ENCODE results near the gene NUDT6. TPM values are rescaled to one million over a fixed set of nuclear protein-coding genes. Genes with fewer than 3 reads are reported as not detected.
"Not testable (repeated sequence)": the region's sequence is repeated elsewhere in the genome, so short reads cannot be mapped to it uniquely, and the experiment has no call there.

The NUDT6 gene
- polyA plus RNA-seq, 1 donor, result 8.6 TPM

- Histone ChIP-seq H3K36me3 (ENCODE audit: control insufficient read depth, insufficient read depth, low read length) (peaks cover 44% of the 10 kb centered on the region), H3K27me3 (ENCODE audit: control insufficient read depth, insufficient read depth, low read length) (no peaks in the 10 kb centered on the region), H3K9me3 (ENCODE audit: control insufficient read depth, low read depth, low read length) (no peaks in the 10 kb centered on the region), H3K27ac (ENCODE audit: low read length) (no peak overlapping the region), H3K4me1 (ENCODE audit: control insufficient read depth, insufficient read depth, low read length) (no peaks in the 10 kb centered on the region), H3K4me3 (ENCODE audit: low read length) (no peak overlapping the region)
- DNase-seq, result no peak
- WGBS (ENCODE audit: insufficient coverage, low lambda C conversion rate), result no CpG with 5 or more reads among the region's 3 CpGs
Observed at GRCh38 chr4:122953924-122954323, 31.5 kb upstream of the NUDT6 start.

- DNase-seq, result no peak
- no peak overlapping the region for H3K4me3 ChIP-seq (ENCODE audit: low read length)
- no peaks in the 10 kb centered on the region for H3K4me1 ChIP-seq (ENCODE audit: control insufficient read depth, insufficient read depth, low read length)
- H3K27ac ChIP-seq (ENCODE audit: low read length), result no peak overlapping the region
- no CpG with 5 or more reads among the region's 4 CpGs for WGBS (ENCODE audit: insufficient coverage, low lambda C conversion rate)
- H3K9me3 ChIP-seq (ENCODE audit: control insufficient read depth, low read depth, low read length), result no peaks in the 10 kb centered on the region
- H3K36me3 ChIP-seq (ENCODE audit: control insufficient read depth, insufficient read depth, low read length), result peaks cover 55% of the 10 kb centered on the region
- no peaks in the 10 kb centered on the region for H3K27me3 ChIP-seq (ENCODE audit: control insufficient read depth, insufficient read depth, low read length)
Observed at GRCh38 chr4:122952028-122952427, 29.6 kb upstream of the NUDT6 start.

GRCh38 chr4:122948671-122949070, 26.3 kb upstream of the NUDT6 start:
- DNase-seq, result no peak
- Histone ChIP-seq H3K27me3 (ENCODE audit: control insufficient read depth, insufficient read depth, low read length) (no peaks in the 10 kb centered on the region), H3K4me1 (ENCODE audit: control insufficient read depth, insufficient read depth, low read length) (no peaks in the 10 kb centered on the region), H3K4me3 (ENCODE audit: low read length) (no peak overlapping the region), H3K27ac (ENCODE audit: low read length) (no peak overlapping the region), H3K36me3 (ENCODE audit: control insufficient read depth, insufficient read depth, low read length) (peaks cover 56% of the 10 kb centered on the region), H3K9me3 (ENCODE audit: control insufficient read depth, low read depth, low read length) (no peaks in the 10 kb centered on the region)
- WGBS (ENCODE audit: insufficient coverage, low lambda C conversion rate), result 80% methylated on average over 1 of the region's 4 CpGs

- H3K4me3 ChIP-seq (ENCODE audit: low read length), result no peak overlapping the region
- no peaks in the 10 kb centered on the region for H3K27me3 ChIP-seq (ENCODE audit: control insufficient read depth, insufficient read depth, low read length)
- WGBS (ENCODE audit: insufficient coverage, low lambda C conversion rate), result 100% methylated on average over 1 of the region's 1 CpG
- H3K27ac ChIP-seq (ENCODE audit: low read length), result no peak overlapping the region
- H3K36me3 ChIP-seq (ENCODE audit: control insufficient read depth, insufficient read depth, low read length), result peaks cover 38% of the 10 kb centered on the region
- H3K4me1 ChIP-seq (ENCODE audit: control insufficient read depth, insufficient read depth, low read length), result no peaks in the 10 kb centered on the region
- no peaks in the 10 kb centered on the region for H3K9me3 ChIP-seq (ENCODE audit: control insufficient read depth, low read depth, low read length)
- DNase-seq, result no peak
Observed at GRCh38 chr4:122946142-122946541, 23.7 kb upstream of the NUDT6 start.

GRCh38 chr4:122945136-122945535, 22.7 kb upstream of the NUDT6 start:
- DNase-seq; H3K27me3 ChIP-seq (ENCODE audit: control insufficient read depth, insufficient read depth, low read length); H3K9me3 ChIP-seq (ENCODE audit: control insufficient read depth, low read depth, low read length); H3K4me3 ChIP-seq (ENCODE audit: low read length); H3K4me1 ChIP-seq (ENCODE audit: control insufficient read depth, insufficient read depth, low read length); H3K27ac ChIP-seq (ENCODE audit: low read length): not testable (repeated sequence)
- peaks cover 30% of the 10 kb centered on the region for H3K36me3 ChIP-seq (ENCODE audit: control insufficient read depth, insufficient read depth, low read length)
- no CpG with 5 or more reads among the region's 17 CpGs for WGBS (ENCODE audit: insufficient coverage, low lambda C conversion rate)

- Histone ChIP-seq H3K27ac (ENCODE audit: low read length) (no peak overlapping the region), H3K4me1 (ENCODE audit: control insufficient read depth, insufficient read depth, low read length) (no peaks in the 10 kb centered on the region), H3K36me3 (ENCODE audit: control insufficient read depth, insufficient read depth, low read length) (peaks cover 43% of the 10 kb centered on the region), H3K27me3 (ENCODE audit: control insufficient read depth, insufficient read depth, low read length) (no peaks in the 10 kb centered on the region), H3K4me3 (ENCODE audit: low read length) (no peak overlapping the region), H3K9me3 (ENCODE audit: control insufficient read depth, low read depth, low read length) (no peaks in the 10 kb centered on the region)
- DNase-seq, result no peak
Observed at GRCh38 chr4:122932763-122933162, 10.4 kb upstream of the NUDT6 start.

- no peaks in the 10 kb centered on the region for H3K9me3 ChIP-seq (ENCODE audit: control insufficient read depth, low read depth, low read length)
- no peak for DNase-seq
- no peaks in the 10 kb centered on the region for H3K4me1 ChIP-seq (ENCODE audit: control insufficient read depth, insufficient read depth, low read length)
- no peak overlapping the region for H3K27ac ChIP-seq (ENCODE audit: low read length)
- H3K27me3 ChIP-seq (ENCODE audit: control insufficient read depth, insufficient read depth, low read length), result no peaks in the 10 kb centered on the region
- peaks cover 33% of the 10 kb centered on the region for H3K36me3 ChIP-seq (ENCODE audit: control insufficient read depth, insufficient read depth, low read length)
- no peak overlapping the region for H3K4me3 ChIP-seq (ENCODE audit: low read length)
Observed at GRCh38 chr4:122930862-122931261, 8.5 kb upstream of the NUDT6 start.

- H3K27ac ChIP-seq (ENCODE audit: low read length), result no peak overlapping the region
Observed at GRCh38 chr4:122928930-122929329, 6.5 kb upstream of the NUDT6 start.

GRCh38 chr4:122922877-122923511, 597 bp upstream of the NUDT6 start:
- Histone ChIP-seq H3K27me3 (ENCODE audit: control insufficient read depth, insufficient read depth, low read length) (no peaks in the 10 kb centered on the region), H3K9me3 (ENCODE audit: control insufficient read depth, low read depth, low read length) (no peaks in the 10 kb centered on the region), H3K27ac (ENCODE audit: low read length) (peak overlapping the region; percentile 80), H3K4me1 (ENCODE audit: control insufficient read depth, insufficient read depth, low read length) (peaks cover 13% of the 10 kb centered on the region), H3K36me3 (ENCODE audit: control insufficient read depth, insufficient read depth, low read length) (no peaks in the 10 kb centered on the region), H3K4me3 (ENCODE audit: low read length) (peak overlapping the region; percentile 83)
- DNase-seq, result peak; percentile 83 to 89
- WGBS (ENCODE audit: insufficient coverage, low lambda C conversion rate), result no CpG with 5 or more reads among the region's 34 CpGs

More at GRCh38 chr4:122928930-122929329, 6.5 kb upstream of the NUDT6 start:
- H3K27me3 ChIP-seq (ENCODE audit: control insufficient read depth, insufficient read depth, low read length), result no peaks in the 10 kb centered on the region
- peaks cover 5% of the 10 kb centered on the region for H3K4me1 ChIP-seq (ENCODE audit: control insufficient read depth, insufficient read depth, low read length)
- no CpG with 5 or more reads among the region's 1 CpG for WGBS (ENCODE audit: insufficient coverage, low lambda C conversion rate)
- no peak for DNase-seq
- no peak overlapping the region for H3K4me3 ChIP-seq (ENCODE audit: low read length)
- peaks cover 18% of the 10 kb centered on the region for H3K36me3 ChIP-seq (ENCODE audit: control insufficient read depth, insufficient read depth, low read length)
- H3K9me3 ChIP-seq (ENCODE audit: control insufficient read depth, low read depth, low read length), result no peaks in the 10 kb centered on the region

- Histone ChIP-seq H3K36me3 (ENCODE audit: control insufficient read depth, insufficient read depth, low read length) (peaks cover 4% of the 10 kb centered on the region), H3K27ac (ENCODE audit: low read length) (peak overlapping the region; percentile 80), H3K9me3 (ENCODE audit: control insufficient read depth, low read depth, low read length) (no peaks in the 10 kb centered on the region), H3K27me3 (ENCODE audit: control insufficient read depth, insufficient read depth, low read length) (no peaks in the 10 kb centered on the region), H3K4me1 (ENCODE audit: control insufficient read depth, insufficient read depth, low read length) (peaks cover 13% of the 10 kb centered on the region), H3K4me3 (ENCODE audit: low read length) (peak overlapping the region; percentile 83)
- WGBS (ENCODE audit: insufficient coverage, low lambda C conversion rate), result no CpG with 5 or more reads among the region's 5 CpGs
- no peak for DNase-seq
Observed at GRCh38 chr4:122921300-122921699, 1.1 kb downstream of the NUDT6 start.

GRCh38 chr4:122920473-122920872, 1.9 kb downstream of the NUDT6 start:
- no peaks in the 10 kb centered on the region for H3K9me3 ChIP-seq (ENCODE audit: control insufficient read depth, low read depth, low read length)
- peak overlapping the region; percentile 83 for H3K4me3 ChIP-seq (ENCODE audit: low read length)
- peaks cover 4% of the 10 kb centered on the region for H3K36me3 ChIP-seq (ENCODE audit: control insufficient read depth, insufficient read depth, low read length)
- H3K4me1 ChIP-seq (ENCODE audit: control insufficient read depth, insufficient read depth, low read length), result peaks cover 13% of the 10 kb centered on the region
- no peaks in the 10 kb centered on the region for H3K27me3 ChIP-seq (ENCODE audit: control insufficient read depth, insufficient read depth, low read length)
- H3K27ac ChIP-seq (ENCODE audit: low read length), result no peak overlapping the region
- no peak for DNase-seq
- WGBS (ENCODE audit: insufficient coverage, low lambda C conversion rate), result 100% methylated on average over 3 of the region's 5 CpGs

All from large intestine (tissue), 3 donors.